Right kidney (tissue), 9 donors: ENCODE data around the gene ABCF2.

Experiments used
- DNase-seq: peaks from one replicate; pipeline ENCODE4 v3.0.0-alpha.2; 2016
- long read RNA-seq, 8 donors: transcript quantifications; one replicate each; lab custom pipeline, GENCODE V29; 2026

The ABCF2 gene
- long read RNA-seq, donor 1, transcript ABCF2-201 (15 exons, 3,546 nt): major isoform, 7 of 7 reads
- long read RNA-seq, donor 1, partial matches to known transcripts: 0 of 7 reads
- long read RNA-seq, donor 1, other reads (novel, unspliced or antisense): 0 of 7 reads
- long read RNA-seq, donor 2, transcript ABCF2-201 (15 exons, 3,546 nt): major isoform, 5 of 5 reads
- long read RNA-seq, donor 2, partial matches to known transcripts: 0 of 5 reads
- long read RNA-seq, donor 2, other reads (novel, unspliced or antisense): 0 of 5 reads
- long read RNA-seq, donor 3, partial matches to known transcripts: 0 of 3 reads
- long read RNA-seq, donor 3, other reads (novel, unspliced or antisense): 0 of 3 reads
- long read RNA-seq, donor 4, partial matches to known transcripts: 0 of 4 reads
- long read RNA-seq, donor 4, other reads (novel, unspliced or antisense): 0 of 4 reads
- long read RNA-seq, donor 5, transcript ABCF2-201 (15 exons, 3,546 nt): major isoform, 8 of 10 reads
- long read RNA-seq, donor 5, partial matches to known transcripts: 0 of 10 reads
- long read RNA-seq, donor 5, other reads (novel, unspliced or antisense): 0 of 10 reads
- long read RNA-seq, donor 6, transcript ABCF2-201 (15 exons, 3,546 nt): major isoform, 5 of 5 reads
- long read RNA-seq, donor 6, partial matches to known transcripts: 0 of 5 reads
- long read RNA-seq, donor 6, other reads (novel, unspliced or antisense): 0 of 5 reads
- long read RNA-seq, donor 7, transcript ABCF2-201 (15 exons, 3,546 nt): major isoform, 6 of 15 reads
- long read RNA-seq, donor 7, partial matches to known transcripts: 7 of 15 reads
- long read RNA-seq, donor 7, other reads (novel, unspliced or antisense): 0 of 15 reads
- long read RNA-seq, donor 8, partial matches to known transcripts: 0 of 4 reads
- long read RNA-seq, donor 8, other reads (novel, unspliced or antisense): 0 of 4 reads

GRCh38 chr7:151226875-151227782 lies at the start of gene ABCF2:
ABCF2 (minus strand) TSS chr7:151227205; CDS start chr7:151226458, 747 bp downstream.
- peak; percentile 87 for DNase-seq

- DNase-seq: no peak
Measured at GRCh38 chr7:151275813-151276577, 49.0 kb upstream of the ABCF2 start.

- no peak for DNase-seq
Measured at GRCh38 chr7:151274936-151275812, 48.2 kb upstream of the ABCF2 start.

- DNase-seq: no peak
Measured at GRCh38 chr7:151274396-151274795, 47.4 kb upstream of the ABCF2 start.

- no peak for DNase-seq
Measured at GRCh38 chr7:151273651-151274390, 46.8 kb upstream of the ABCF2 start.

- no peak for DNase-seq
Measured at GRCh38 chr7:151272877-151273276, 45.9 kb upstream of the ABCF2 start.

GRCh38 chr7:151272405-151272804 lies 45.4 kb upstream of the ABCF2 start:
- DNase-seq: no peak

- no peak for DNase-seq
Measured at GRCh38 chr7:151271699-151272355, 44.8 kb upstream of the ABCF2 start.

GRCh38 chr7:151269511-151269910 lies 42.5 kb upstream of the ABCF2 start:
- DNase-seq: no peak

- DNase-seq: no peak
Measured at GRCh38 chr7:151265351-151265931, 38.4 kb upstream of the ABCF2 start.

GRCh38 chr7:151264615-151265014 lies 37.6 kb upstream of the ABCF2 start:
- DNase-seq: no peak

- no peak for DNase-seq
Measured at GRCh38 chr7:151261529-151261928, 34.5 kb upstream of the ABCF2 start.

GRCh38 chr7:151260883-151261282 lies 33.9 kb upstream of the ABCF2 start:
- DNase-seq: no peak

GRCh38 chr7:151260471-151260870 lies 33.5 kb upstream of the ABCF2 start:
- no peak for DNase-seq

GRCh38 chr7:151257990-151258389 lies 31.0 kb upstream of the ABCF2 start:
- no peak for DNase-seq

- DNase-seq: no peak
Measured at GRCh38 chr7:151256410-151257045, 29.5 kb upstream of the ABCF2 start.

GRCh38 chr7:151255390-151255789 lies 28.4 kb upstream of the ABCF2 start:
- no peak for DNase-seq

- no peak for DNase-seq
Measured at GRCh38 chr7:151254851-151255250, 27.8 kb upstream of the ABCF2 start.
